Neutrophil (primary cell): ENCODE measurements around the gene TSKU.

Experiments
- H3K27ac ChIP-seq: fragments of 200-600 bp; sonication (generic); 2 replicates; pipeline ENCODE4 v1.5.1; 2016; ENCODE audit warnings: mild to moderate bottlenecking, moderate library complexity
- H3K27me3 ChIP-seq: fragments of 200-600 bp; sonication (generic); 2 replicates; pipeline ENCODE4 v1.6.0; 2016; ENCODE audit warnings: mild to moderate bottlenecking
- H3K36me3 ChIP-seq: fragments of 200-600 bp; sonication (generic); 2 replicates; pipeline ENCODE4 v1.5.1; 2017
- H3K4me1 ChIP-seq, 2 experiments: fragments of 200-600 bp in 1 of 2; sonication (generic) in 1 of 2; 1 replicate in 1 of 2; 2 replicates in 1 of 2; pipeline versions ENCODE4 v1.5.1 to v1.6.1; 2013 to 2016; ENCODE audit warnings: low read depth in 1 of 2, low read length in 1 of 2, mild to moderate bottlenecking in 1 of 2, moderate library complexity in 1 of 2; ENCODE audit not compliant: control insufficient read depth in 1 of 2, insufficient read depth in 1 of 2
- H3K4me3 ChIP-seq, 2 experiments: fragments of 200-600 bp in 1 of 2; sonication (generic) in 1 of 2; 1 replicate in 1 of 2; 2 replicates in 1 of 2; pipeline ENCODE4 v1.5.1; 2013 to 2016; ENCODE audit warnings: low read depth in 1 of 2, low read length in 1 of 2, mild to moderate bottlenecking in 1 of 2, moderate library complexity in 1 of 2
- H3K9me3 ChIP-seq: fragments of 200-600 bp; sonication (generic); 2 replicates; pipeline ENCODE4 v1.5.1; 2016
- CTCF ChIP-seq: fragments of 200-600 bp; sonication (generic); IDR thresholded peaks from 2 replicates; pipeline ENCODE4 v1.5.1; 2016; ENCODE audit warnings: antibody characterized with exemption

The TSKU gene

GRCh38 chr11:76831686-76832310 lies 48.6 kb downstream of the TSKU start:
- Histone ChIP-seq H3K9me3 (no peaks in the 10 kb centered on the region), H3K27ac (no peak overlapping the region), H3K4me1 (peaks cover 10 to 13% of the 10 kb centered on the region in 2 experiments), H3K27me3 (no peaks in the 10 kb centered on the region), H3K4me3 (no peak overlapping the region), H3K36me3 (no peaks in the 10 kb centered on the region)
- TF ChIP-seq CTCF: no peak

GRCh38 chr11:76832361-76832760 lies 49.2 kb downstream of the TSKU start:
- peaks cover 10 to 13% of the 10 kb centered on the region in 2 experiments for H3K4me1 ChIP-seq
- no peaks in the 10 kb centered on the region for H3K9me3 ChIP-seq
- H3K4me3 ChIP-seq: no peak overlapping the region
- no peaks in the 10 kb centered on the region for H3K27me3 ChIP-seq
- no peaks in the 10 kb centered on the region for H3K36me3 ChIP-seq
- H3K27ac ChIP-seq: no peak overlapping the region
- no peak for TF ChIP-seq CTCF

- Histone ChIP-seq H3K27me3 (no peaks in the 10 kb centered on the region), H3K9me3 (no peaks in the 10 kb centered on the region), H3K36me3 (no peaks in the 10 kb centered on the region), H3K4me1 (peaks cover 10 to 13% of the 10 kb centered on the region in 2 experiments), H3K4me3 (no peak overlapping the region), H3K27ac (no peak overlapping the region)
- no peak for TF ChIP-seq CTCF
These were observed 51.0 kb downstream of the TSKU start for GRCh38 chr11:76834151-76834550.

- no peaks in the 10 kb centered on the region for H3K27me3 ChIP-seq
- H3K27ac ChIP-seq: no peak overlapping the region
- peaks cover 10 to 13% of the 10 kb centered on the region in 2 experiments for H3K4me1 ChIP-seq
- no peak for TF ChIP-seq CTCF
- H3K36me3 ChIP-seq: no peaks in the 10 kb centered on the region
- H3K9me3 ChIP-seq: no peaks in the 10 kb centered on the region
- no peak overlapping the region for H3K4me3 ChIP-seq
These were observed 51.9 kb downstream of the TSKU start for GRCh38 chr11:76835036-76835435.

GRCh38 chr11:76835928-76836612 lies 52.9 kb downstream of the TSKU start:
- H3K27me3 ChIP-seq: no peaks in the 10 kb centered on the region
- H3K9me3 ChIP-seq: no peaks in the 10 kb centered on the region
- H3K4me3 ChIP-seq: no peak overlapping the region
- H3K4me1 ChIP-seq: peaks cover 10 to 13% of the 10 kb centered on the region in 2 experiments
- H3K36me3 ChIP-seq: no peaks in the 10 kb centered on the region
- H3K27ac ChIP-seq: no peak overlapping the region
- TF ChIP-seq CTCF: no peak
